Thyroid gland (tissue), 4 donors: ENCODE results near the gene KITLG.

Experiments used
- POLR2A ChIP-seq, 2 donors: fragments of 450-650 bp; IDR thresholded peaks; one replicate each; pipeline ENCODE4 v1.6.1; 2017; ENCODE audit warnings: antibody characterized with exemption in 2 of 2, mild to moderate bottlenecking in 2 of 2, moderate library complexity in 1 of 2
- TF ChIP-seq, protein P1 (sequence below), 6 experiments: fragments of 200-600 bp in 3 of 6; fragments of 450-650 bp in 3 of 6; sonication (generic) in 3 of 6; IDR thresholded peaks; one replicate each; pipeline ENCODE4 v1.5.1; 2016 to 2019; ENCODE audit warnings: antibody characterized with exemption in 6 of 6, mild to moderate bottlenecking in 2 of 6, inconsistent platforms in 1 of 6, moderate library complexity in 1 of 6

DNA sequence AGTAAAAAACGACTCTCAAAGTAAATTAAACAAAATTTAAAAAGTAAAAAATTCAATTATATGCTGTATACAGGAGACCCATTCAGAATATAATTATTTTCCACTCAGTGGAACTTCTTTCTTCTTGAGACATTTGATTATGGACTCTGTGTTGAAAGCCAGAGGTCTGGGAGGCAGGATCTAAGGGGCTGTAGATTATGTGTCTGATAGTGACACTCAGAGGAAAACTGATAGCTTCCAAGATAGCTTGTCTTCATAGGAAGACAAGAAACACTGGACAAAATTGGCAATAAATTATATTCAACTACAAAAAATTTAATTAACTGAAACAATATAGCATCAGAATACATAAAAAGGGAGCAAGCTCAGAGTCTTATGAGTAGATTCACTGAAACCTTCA, 135.8 kb downstream of the KITLG start:
- no peak for TF ChIP-seq POLR2A (IDR thresholded peaks at IDR 0.05)
- TF ChIP-seq, protein P1, sequence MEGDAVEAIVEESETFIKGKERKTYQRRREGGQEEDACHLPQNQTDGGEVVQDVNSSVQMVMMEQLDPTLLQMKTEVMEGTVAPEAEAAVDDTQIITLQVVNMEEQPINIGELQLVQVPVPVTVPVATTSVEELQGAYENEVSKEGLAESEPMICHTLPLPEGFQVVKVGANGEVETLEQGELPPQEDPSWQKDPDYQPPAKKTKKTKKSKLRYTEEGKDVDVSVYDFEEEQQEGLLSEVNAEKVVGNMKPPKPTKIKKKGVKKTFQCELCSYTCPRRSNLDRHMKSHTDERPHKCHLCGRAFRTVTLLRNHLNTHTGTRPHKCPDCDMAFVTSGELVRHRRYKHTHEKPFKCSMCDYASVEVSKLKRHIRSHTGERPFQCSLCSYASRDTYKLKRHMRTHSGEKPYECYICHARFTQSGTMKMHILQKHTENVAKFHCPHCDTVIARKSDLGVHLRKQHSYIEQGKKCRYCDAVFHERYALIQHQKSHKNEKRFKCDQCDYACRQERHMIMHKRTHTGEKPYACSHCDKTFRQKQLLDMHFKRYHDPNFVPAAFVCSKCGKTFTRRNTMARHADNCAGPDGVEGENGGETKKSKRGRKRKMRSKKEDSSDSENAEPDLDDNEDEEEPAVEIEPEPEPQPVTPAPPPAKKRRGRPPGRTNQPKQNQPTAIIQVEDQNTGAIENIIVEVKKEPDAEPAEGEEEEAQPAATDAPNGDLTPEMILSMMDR (IDR thresholded peaks at IDR 0.05) = no peak
